LNCaP clone FGC (cell line): ENCODE data around the gene OLFM3.

Experiments used
- DNase-seq: peaks from one replicate; pipeline ENCODE4 v3.0.0-alpha.2; 2011; ENCODE audit warnings: low read depth
- H3K4me3 ChIP-seq: 2 replicates; pipeline ENCODE4 v1.5.1; 2011; ENCODE audit warnings: mild to moderate bottlenecking, low read depth, low read length, control low read depth
- TF ChIP-seq, protein P1 (sequence below): IDR thresholded peaks from 2 replicates; pipeline ENCODE4 v1.5.1; 2012; ENCODE audit warnings: mild to moderate bottlenecking; ENCODE audit not compliant: control insufficient read depth, insufficient read depth; ENCODE audit errors: extremely low read depth

The OLFM3 gene

GRCh38 chr1:101995984-101996745 is 561 bp downstream of the OLFM3 start:
- TF ChIP-seq, protein P1, sequence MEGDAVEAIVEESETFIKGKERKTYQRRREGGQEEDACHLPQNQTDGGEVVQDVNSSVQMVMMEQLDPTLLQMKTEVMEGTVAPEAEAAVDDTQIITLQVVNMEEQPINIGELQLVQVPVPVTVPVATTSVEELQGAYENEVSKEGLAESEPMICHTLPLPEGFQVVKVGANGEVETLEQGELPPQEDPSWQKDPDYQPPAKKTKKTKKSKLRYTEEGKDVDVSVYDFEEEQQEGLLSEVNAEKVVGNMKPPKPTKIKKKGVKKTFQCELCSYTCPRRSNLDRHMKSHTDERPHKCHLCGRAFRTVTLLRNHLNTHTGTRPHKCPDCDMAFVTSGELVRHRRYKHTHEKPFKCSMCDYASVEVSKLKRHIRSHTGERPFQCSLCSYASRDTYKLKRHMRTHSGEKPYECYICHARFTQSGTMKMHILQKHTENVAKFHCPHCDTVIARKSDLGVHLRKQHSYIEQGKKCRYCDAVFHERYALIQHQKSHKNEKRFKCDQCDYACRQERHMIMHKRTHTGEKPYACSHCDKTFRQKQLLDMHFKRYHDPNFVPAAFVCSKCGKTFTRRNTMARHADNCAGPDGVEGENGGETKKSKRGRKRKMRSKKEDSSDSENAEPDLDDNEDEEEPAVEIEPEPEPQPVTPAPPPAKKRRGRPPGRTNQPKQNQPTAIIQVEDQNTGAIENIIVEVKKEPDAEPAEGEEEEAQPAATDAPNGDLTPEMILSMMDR = no peak
- DNase-seq = no peak
- H3K4me3 ChIP-seq = no peak overlapping the region

GRCh38 chr1:101993710-101994109 is 3.0 kb downstream of the OLFM3 start:
- DNase-seq = no peak
- TF ChIP-seq, protein P1 = peak; percentile 24; the same call in 1 of the 2 replicates

GRCh38 chr1:101992821-101993575 is 3.7 kb downstream of the OLFM3 start:
- no peak overlapping the region for H3K4me3 ChIP-seq
- no peak for DNase-seq
- TF ChIP-seq, protein P1 = no peak

More at GRCh38 chr1:101993710-101994109, 3.0 kb downstream of the OLFM3 start:
- no peak overlapping the region for H3K4me3 ChIP-seq

DNA sequence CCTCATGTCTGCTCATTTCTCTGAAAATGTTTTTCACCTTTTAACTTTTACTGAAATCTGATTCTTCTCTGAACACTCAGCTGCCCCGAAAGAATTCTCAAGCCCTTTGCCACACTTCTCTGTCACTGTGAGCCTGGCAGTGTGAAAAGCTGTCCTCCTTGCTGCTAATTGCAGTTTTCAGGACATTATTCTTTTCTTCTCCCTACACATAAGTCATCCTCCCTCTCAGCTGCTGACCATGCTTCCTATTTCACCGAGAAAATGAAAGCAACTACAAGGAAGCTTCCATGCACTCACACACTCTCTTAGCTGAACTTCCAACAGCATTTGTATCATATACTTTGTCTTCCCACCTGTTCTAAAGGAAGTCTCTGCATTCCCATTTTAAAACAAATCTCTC is 15.8 kb downstream of the OLFM3 start:
- TF ChIP-seq, protein P1 = no peak
- DNase-seq = no peak
- H3K4me3 ChIP-seq = no peak overlapping the region

GRCh38 chr1:101977266-101977665 is 19.5 kb downstream of the OLFM3 start:
- H3K4me3 ChIP-seq = no peak overlapping the region
- DNase-seq = no peak
- TF ChIP-seq, protein P1 = no peak

- H3K4me3 ChIP-seq = no peak overlapping the region
- TF ChIP-seq, protein P1 = no peak
- DNase-seq = no peak
Measured at GRCh38 chr1:101976161-101976560, 20.6 kb downstream of the OLFM3 start.
